Chondrocyte (in vitro differentiated cells): ENCODE data around the gene KIF6. TPM values are rescaled to one million over a fixed set of nuclear protein-coding genes. Genes with fewer than 3 reads are reported as not detected.

Experiments
- DNase-seq: peaks from one replicate; pipeline ENCODE4 v3.0.0; 2021; ENCODE audit warnings: mixed read lengths, low spot score
- H3K27ac Mint-ChIP-seq: one replicate; pipeline ENCODE4 v1.8.0; 2021; ENCODE audit warnings: mild to moderate bottlenecking, moderate library complexity, mixed read lengths; ENCODE audit not compliant: unreplicated experiment
- H3K27me3 Mint-ChIP-seq: 2 replicates; pipeline ENCODE4 v1.8.0; 2021; ENCODE audit warnings: low read depth, mixed read lengths
- H3K36me3 Mint-ChIP-seq: 2 replicates; pipeline ENCODE4 v1.8.0; 2021; ENCODE audit warnings: low read depth, mixed read lengths
- H3K4me1 Mint-ChIP-seq: 2 replicates; pipeline ENCODE4 v1.8.0; 2021; ENCODE audit warnings: low read depth, mild to moderate bottlenecking, mixed read lengths
- H3K4me3 Mint-ChIP-seq: one replicate; pipeline ENCODE4 v1.8.0; 2021; ENCODE audit warnings: mild to moderate bottlenecking, moderate library complexity, mixed read lengths; ENCODE audit not compliant: unreplicated experiment
- H3K9me3 Mint-ChIP-seq: 2 replicates; pipeline ENCODE4 v1.8.0; 2021; ENCODE audit warnings: low read depth, mixed read lengths
- CTCF ChIP-seq: fragments of 200-600 bp; sonication (generic); IDR thresholded peaks from 2 replicates; pipeline ENCODE4 v1.5.0; 2021; ENCODE audit warnings: antibody characterized with exemption, mild to moderate bottlenecking, moderate library complexity
- total RNA-seq: library from RNA; stranded (reverse); gene quantifications from 3 replicates; pipeline ENCODE4 v1.2.1, GENCODE V29; 2021

KIF6 gene
- total RNA-seq, 1 donor from 2014 or later: 0.62 TPM

- Mint-ChIP-seq H3K36me3 (no peaks in the 10 kb centered on the region), H3K4me1 (peaks cover 39% of the 10 kb centered on the region), H3K27ac (no peak overlapping the region), H3K4me3 (no peak overlapping the region), H3K9me3 (no peaks in the 10 kb centered on the region), H3K27me3 (no peaks in the 10 kb centered on the region)
- TF ChIP-seq CTCF: no peak
- DNase-seq: no peak
Observed at GRCh38 chr6:39561536-39562266, 163.5 kb downstream of the KIF6 start.

- Mint-ChIP-seq H3K9me3 (no peaks in the 10 kb centered on the region), H3K36me3 (no peaks in the 10 kb centered on the region)
Observed at GRCh38 chr6:39560915-39561314, 164.3 kb downstream of the KIF6 start.

GRCh38 chr6:39558591-39559190, 166.5 kb downstream of the KIF6 start:
- no peaks in the 10 kb centered on the region for H3K27me3 Mint-ChIP-seq
- H3K9me3 Mint-ChIP-seq: no peaks in the 10 kb centered on the region
- TF ChIP-seq CTCF: no peak

More at GRCh38 chr6:39560915-39561314, 164.3 kb downstream of the KIF6 start:
- Mint-ChIP-seq H3K27me3 (no peaks in the 10 kb centered on the region), H3K4me3 (no peak overlapping the region), H3K27ac (no peak overlapping the region), H3K4me1 (peaks cover 31% of the 10 kb centered on the region)
- no peak for TF ChIP-seq CTCF
- DNase-seq: no peak

GRCh38 chr6:39558079-39558478, 167.1 kb downstream of the KIF6 start:
- Mint-ChIP-seq H3K4me1 (peaks cover 42% of the 10 kb centered on the region), H3K27me3 (no peaks in the 10 kb centered on the region), H3K36me3 (no peaks in the 10 kb centered on the region), H3K4me3 (no peak overlapping the region), H3K9me3 (no peaks in the 10 kb centered on the region), H3K27ac (no peak overlapping the region)
- TF ChIP-seq CTCF: no peak
- DNase-seq: no peak

More at GRCh38 chr6:39558591-39559190, 166.5 kb downstream of the KIF6 start:
- Mint-ChIP-seq H3K4me3 (no peak overlapping the region), H3K36me3 (no peaks in the 10 kb centered on the region), H3K4me1 (peaks cover 36% of the 10 kb centered on the region), H3K27ac (no peak overlapping the region)
- DNase-seq: no peak

GRCh38 chr6:39555136-39555535, 170.1 kb downstream of the KIF6 start:
- Mint-ChIP-seq H3K4me1 (peaks cover 41% of the 10 kb centered on the region), H3K4me3 (no peak overlapping the region), H3K27me3 (no peaks in the 10 kb centered on the region), H3K27ac (no peak overlapping the region), H3K9me3 (peaks cover 7% of the 10 kb centered on the region), H3K36me3 (no peaks in the 10 kb centered on the region)
- TF ChIP-seq CTCF: no peak
- no peak for DNase-seq
